WTC11 (cell line): ENCODE data around the gene IGFBPL1. TPM values are rescaled to one million over a fixed set of nuclear protein-coding genes. Genes with fewer than 3 reads are reported as not detected.

Experiments used
- ATAC-seq: fragments of 200-7000 bp; cut with Tn5 transposase; 2 replicates; pipeline ENCODE4 v1.10.0; 2021; ENCODE audit warnings: mild to moderate bottlenecking, moderate library complexity
- CTCF ChIA-PET: fragments of 300-600 bp; sonication (Branson Sonifier 250); formaldehyde crosslinking; loops from one replicate; lab custom pipeline; 2021; ENCODE audit warnings: antibody characterized with exemption; lab: Charles Lee
- POLR2A ChIA-PET: fragments of 350-600 bp; sonication (Branson Sonifier 250); formaldehyde crosslinking; loops from one replicate; lab custom pipeline; 2021; ENCODE audit warnings: antibody characterized with exemption; lab: Charles Lee
- DNase-seq: peaks from one replicate; pipeline ENCODE4 v3.0.0; 2021; ENCODE audit warnings: low spot score
- H3K27ac Mint-ChIP-seq: 2 replicates; pipeline ENCODE4 v1.8.0; 2021; ENCODE audit warnings: mixed read lengths
- H3K27me3 Mint-ChIP-seq: 2 replicates; pipeline ENCODE4 v1.8.0; 2021; ENCODE audit warnings: low read depth, mild to moderate bottlenecking, moderate library complexity, mixed read lengths
- H3K36me3 Mint-ChIP-seq: 2 replicates; pipeline ENCODE4 v1.8.0; 2021; ENCODE audit warnings: mixed read lengths
- H3K4me1 Mint-ChIP-seq: 2 replicates; pipeline ENCODE4 v1.8.0; 2022; ENCODE audit warnings: mixed read lengths
- H3K4me3 Mint-ChIP-seq: 2 replicates; pipeline ENCODE4 v1.8.0; 2021; ENCODE audit warnings: mild to moderate bottlenecking, moderate library complexity, mixed read lengths
- H3K9me3 Mint-ChIP-seq: 2 replicates; pipeline ENCODE4 v1.8.0; 2021; ENCODE audit warnings: mixed read lengths
- CREB1 ChIP-seq: sonication (generic); formaldehyde crosslinking; IDR thresholded peaks from 2 replicates; pipeline ENCODE4 v1.8.0; 2023; ENCODE audit warnings: mild to moderate bottlenecking, missing genetic modification reagents
- GABPB1 ChIP-seq: sonication (generic); formaldehyde crosslinking; IDR thresholded peaks from 2 replicates; pipeline ENCODE4 v1.8.1; 2023; ENCODE audit warnings: mild to moderate bottlenecking, missing genetic modification reagents
- GTF2I ChIP-seq: fragments of 250-450 bp; sonication (Bioruptor Pico); conservative IDR thresholded peaks from 2 replicates; pipeline ENCODE4 v1.4.0; 2021; ENCODE audit warnings: mild to moderate bottlenecking
- NR2C2 ChIP-seq: sonication (generic); formaldehyde crosslinking; IDR thresholded peaks from 2 replicates; pipeline ENCODE4 v1.8.0; 2022; ENCODE audit warnings: mild to moderate bottlenecking, missing genetic modification reagents
- TEAD1 ChIP-seq: sonication (generic); formaldehyde crosslinking; IDR thresholded peaks from 2 replicates; pipeline ENCODE4 v1.8.0; 2022; ENCODE audit warnings: mild to moderate bottlenecking, missing genetic modification reagents
- ZNF263 ChIP-seq: sonication (generic); formaldehyde crosslinking; IDR thresholded peaks from 2 replicates; pipeline ENCODE4 v1.8.1; 2022; ENCODE audit warnings: low read depth, mild to moderate bottlenecking, moderate library complexity, missing genetic modification reagents
- ZNF423 ChIP-seq: fragments of 250-450 bp; sonication (Bioruptor Pico); IDR thresholded peaks from 2 replicates; pipeline ENCODE4 v2.1.2; 2022; ENCODE audit warnings: mild to moderate bottlenecking, moderate library complexity
- total RNA-seq: library from RNA; stranded (reverse); gene quantifications from 3 replicates; pipeline ENCODE4 v1.2.3, GENCODE V29; 2021
- TF ChIP-seq, protein P1 (sequence below): sonication (generic); formaldehyde crosslinking; IDR thresholded peaks from 2 replicates; pipeline ENCODE4 v1.8.0; 2022; ENCODE audit warnings: mild to moderate bottlenecking, missing genetic modification reagents
- TF ChIP-seq, protein P2 (sequence below): fragments of 250-450 bp; sonication (Bioruptor Pico); IDR thresholded peaks from 2 replicates; pipeline ENCODE4 v1.9.0; 2021; ENCODE audit warnings: mild to moderate bottlenecking
- TF ChIP-seq, protein P3 (sequence below): fragments of 250-450 bp; sonication (Bioruptor Pico); conservative IDR thresholded peaks from 2 replicates; pipeline ENCODE4 v1.9.0; 2021; ENCODE audit warnings: mild to moderate bottlenecking
- TF ChIP-seq, protein P4 (sequence below): sonication (generic); formaldehyde crosslinking; IDR thresholded peaks from 2 replicates; pipeline ENCODE4 v1.8.1; 2023; ENCODE audit warnings: mild to moderate bottlenecking, missing genetic modification reagents, borderline replicate concordance

IGFBPL1 gene
- total RNA-seq, 1 experiment from 2014 or later = 36.7 TPM

DNA sequence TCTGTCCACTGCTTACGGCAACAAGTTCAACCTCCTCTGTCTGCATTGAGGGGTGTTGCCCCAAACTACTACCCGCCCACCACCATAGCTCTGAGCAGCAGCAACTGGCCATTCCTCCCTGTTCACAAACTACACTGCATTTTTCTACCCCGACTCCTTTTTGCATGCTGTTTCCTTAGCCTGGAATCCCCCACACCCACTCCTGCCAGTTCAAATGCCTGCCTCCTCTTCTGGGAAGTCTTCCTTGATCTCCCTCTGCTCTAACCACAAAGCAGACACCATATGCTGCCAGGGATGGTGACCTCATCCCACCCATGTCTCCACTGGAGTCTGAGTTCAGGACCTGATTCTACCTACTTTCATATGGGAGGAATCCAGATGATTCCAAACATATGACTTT is 18.5 kb downstream of the IGFBPL1 start:
- ATAC-seq (no peak), DNase-seq (no peak)
- H3K9me3 Mint-ChIP-seq = no peaks in the 10 kb centered on the region
- peaks cover 6% of the 10 kb centered on the region for H3K4me1 Mint-ChIP-seq
- no peaks in the 10 kb centered on the region for H3K27me3 Mint-ChIP-seq
- H3K4me3 Mint-ChIP-seq = no peak overlapping the region
- no peak overlapping the region for H3K27ac Mint-ChIP-seq
- CTCF ChIA-PET = interaction anchor here (1.0 kb wide), 1 partner anchor 11 kb away, joined by 4 read pairs; no protein-coding TSS in a partner anchor
- POLR2A ChIA-PET = no interaction called here
- no peak for TF ChIP-seq ZNF423
- TF ChIP-seq, protein P1, sequence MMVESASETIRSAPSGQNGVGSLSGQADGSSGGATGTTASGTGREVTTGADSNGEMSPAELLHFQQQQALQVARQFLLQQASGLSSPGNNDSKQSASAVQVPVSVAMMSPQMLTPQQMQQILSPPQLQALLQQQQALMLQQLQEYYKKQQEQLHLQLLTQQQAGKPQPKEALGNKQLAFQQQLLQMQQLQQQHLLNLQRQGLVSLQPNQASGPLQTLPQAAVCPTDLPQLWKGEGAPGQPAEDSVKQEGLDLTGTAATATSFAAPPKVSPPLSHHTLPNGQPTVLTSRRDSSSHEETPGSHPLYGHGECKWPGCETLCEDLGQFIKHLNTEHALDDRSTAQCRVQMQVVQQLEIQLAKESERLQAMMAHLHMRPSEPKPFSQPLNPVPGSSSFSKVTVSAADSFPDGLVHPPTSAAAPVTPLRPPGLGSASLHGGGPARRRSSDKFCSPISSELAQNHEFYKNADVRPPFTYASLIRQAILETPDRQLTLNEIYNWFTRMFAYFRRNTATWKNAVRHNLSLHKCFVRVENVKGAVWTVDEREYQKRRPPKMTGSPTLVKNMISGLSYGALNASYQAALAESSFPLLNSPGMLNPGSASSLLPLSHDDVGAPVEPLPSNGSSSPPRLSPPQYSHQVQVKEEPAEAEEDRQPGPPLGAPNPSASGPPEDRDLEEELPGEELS (CRISPR knock-in tag) = no peak
- no peak for TF ChIP-seq GABPB1 (CRISPR knock-in tag)
- TF ChIP-seq, protein P2, sequence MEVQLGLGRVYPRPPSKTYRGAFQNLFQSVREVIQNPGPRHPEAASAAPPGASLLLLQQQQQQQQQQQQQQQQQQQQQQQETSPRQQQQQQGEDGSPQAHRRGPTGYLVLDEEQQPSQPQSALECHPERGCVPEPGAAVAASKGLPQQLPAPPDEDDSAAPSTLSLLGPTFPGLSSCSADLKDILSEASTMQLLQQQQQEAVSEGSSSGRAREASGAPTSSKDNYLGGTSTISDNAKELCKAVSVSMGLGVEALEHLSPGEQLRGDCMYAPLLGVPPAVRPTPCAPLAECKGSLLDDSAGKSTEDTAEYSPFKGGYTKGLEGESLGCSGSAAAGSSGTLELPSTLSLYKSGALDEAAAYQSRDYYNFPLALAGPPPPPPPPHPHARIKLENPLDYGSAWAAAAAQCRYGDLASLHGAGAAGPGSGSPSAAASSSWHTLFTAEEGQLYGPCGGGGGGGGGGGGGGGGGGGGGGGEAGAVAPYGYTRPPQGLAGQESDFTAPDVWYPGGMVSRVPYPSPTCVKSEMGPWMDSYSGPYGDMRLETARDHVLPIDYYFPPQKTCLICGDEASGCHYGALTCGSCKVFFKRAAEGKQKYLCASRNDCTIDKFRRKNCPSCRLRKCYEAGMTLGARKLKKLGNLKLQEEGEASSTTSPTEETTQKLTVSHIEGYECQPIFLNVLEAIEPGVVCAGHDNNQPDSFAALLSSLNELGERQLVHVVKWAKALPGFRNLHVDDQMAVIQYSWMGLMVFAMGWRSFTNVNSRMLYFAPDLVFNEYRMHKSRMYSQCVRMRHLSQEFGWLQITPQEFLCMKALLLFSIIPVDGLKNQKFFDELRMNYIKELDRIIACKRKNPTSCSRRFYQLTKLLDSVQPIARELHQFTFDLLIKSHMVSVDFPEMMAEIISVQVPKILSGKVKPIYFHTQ (CRISPR knock-in tag) = no peak
- TF ChIP-seq, protein P3, sequence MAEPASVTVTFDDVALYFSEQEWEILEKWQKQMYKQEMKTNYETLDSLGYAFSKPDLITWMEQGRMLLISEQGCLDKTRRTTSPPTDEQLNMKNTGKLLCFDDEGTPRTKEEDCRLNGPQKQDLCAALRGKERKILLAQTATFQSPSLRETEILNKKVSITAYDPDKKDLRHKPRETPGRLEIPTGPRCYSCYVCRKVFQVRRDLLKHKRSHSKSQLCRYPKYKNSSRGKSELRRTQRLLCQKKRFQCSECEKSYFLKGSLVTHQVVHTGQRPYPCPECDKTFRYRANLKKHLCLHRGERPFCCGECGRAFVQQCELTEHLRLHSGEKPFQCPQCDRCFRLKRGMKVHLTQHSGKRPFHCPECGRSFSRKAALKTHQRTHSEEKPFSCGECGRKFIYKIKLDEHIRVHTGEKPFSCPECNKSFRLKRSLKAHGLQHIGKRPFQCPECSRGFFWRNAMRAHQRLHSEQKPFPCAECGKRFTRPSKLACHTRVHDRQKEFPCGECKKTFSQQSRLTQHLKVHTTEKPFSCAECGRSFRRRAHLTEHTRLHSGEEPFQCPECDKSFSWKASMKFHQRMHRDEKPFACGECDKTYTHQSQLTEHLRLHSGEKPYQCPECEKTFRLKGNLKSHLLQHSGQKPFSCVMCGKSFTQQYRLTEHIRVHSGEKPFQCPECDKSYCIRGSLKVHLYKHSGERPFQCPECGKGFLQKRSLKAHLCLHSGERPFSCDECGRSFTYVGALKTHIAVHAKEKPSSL = no peak
- no peak for TF ChIP-seq CREB1 (CRISPR knock-in tag)
- no peak for TF ChIP-seq NR2C2 (CRISPR knock-in tag)
- H3K36me3 Mint-ChIP-seq = peaks cover 3% of the 10 kb centered on the region; the same call in 1 of the 2 replicates

DNA sequence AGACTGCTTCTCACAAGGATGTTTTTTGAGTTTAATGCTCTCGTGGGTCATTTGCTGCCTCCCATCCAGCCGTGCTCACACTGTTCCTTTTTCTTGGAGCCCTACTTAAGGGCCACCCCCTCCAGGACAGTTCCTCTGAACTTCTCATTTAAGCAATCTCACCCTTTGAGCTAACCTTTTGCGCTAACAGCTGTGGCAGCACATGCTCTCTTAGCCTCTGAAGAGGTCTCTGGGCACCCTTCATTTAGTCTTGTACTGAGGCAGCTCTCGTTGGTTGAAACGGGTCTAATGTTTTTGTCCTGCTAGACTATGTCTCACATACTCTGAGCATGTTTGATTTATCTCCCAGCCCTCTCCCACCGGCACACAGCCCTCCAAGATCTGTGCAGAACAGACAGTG is 19.9 kb downstream of the IGFBPL1 start:
- POLR2A ChIA-PET = no interaction called here
- no peak for ATAC-seq

More for the DNA sequence above, 19.9 kb downstream of the IGFBPL1 start:
- no peak overlapping the region for H3K4me3 Mint-ChIP-seq
- DNase-seq = no peak
- TF ChIP-seq GTF2I (CRISPR knock-in tag) (no peak), TEAD1 (CRISPR knock-in tag) (no peak), ZNF263 (CRISPR knock-in tag) (no peak)
- TF ChIP-seq, protein P4, sequence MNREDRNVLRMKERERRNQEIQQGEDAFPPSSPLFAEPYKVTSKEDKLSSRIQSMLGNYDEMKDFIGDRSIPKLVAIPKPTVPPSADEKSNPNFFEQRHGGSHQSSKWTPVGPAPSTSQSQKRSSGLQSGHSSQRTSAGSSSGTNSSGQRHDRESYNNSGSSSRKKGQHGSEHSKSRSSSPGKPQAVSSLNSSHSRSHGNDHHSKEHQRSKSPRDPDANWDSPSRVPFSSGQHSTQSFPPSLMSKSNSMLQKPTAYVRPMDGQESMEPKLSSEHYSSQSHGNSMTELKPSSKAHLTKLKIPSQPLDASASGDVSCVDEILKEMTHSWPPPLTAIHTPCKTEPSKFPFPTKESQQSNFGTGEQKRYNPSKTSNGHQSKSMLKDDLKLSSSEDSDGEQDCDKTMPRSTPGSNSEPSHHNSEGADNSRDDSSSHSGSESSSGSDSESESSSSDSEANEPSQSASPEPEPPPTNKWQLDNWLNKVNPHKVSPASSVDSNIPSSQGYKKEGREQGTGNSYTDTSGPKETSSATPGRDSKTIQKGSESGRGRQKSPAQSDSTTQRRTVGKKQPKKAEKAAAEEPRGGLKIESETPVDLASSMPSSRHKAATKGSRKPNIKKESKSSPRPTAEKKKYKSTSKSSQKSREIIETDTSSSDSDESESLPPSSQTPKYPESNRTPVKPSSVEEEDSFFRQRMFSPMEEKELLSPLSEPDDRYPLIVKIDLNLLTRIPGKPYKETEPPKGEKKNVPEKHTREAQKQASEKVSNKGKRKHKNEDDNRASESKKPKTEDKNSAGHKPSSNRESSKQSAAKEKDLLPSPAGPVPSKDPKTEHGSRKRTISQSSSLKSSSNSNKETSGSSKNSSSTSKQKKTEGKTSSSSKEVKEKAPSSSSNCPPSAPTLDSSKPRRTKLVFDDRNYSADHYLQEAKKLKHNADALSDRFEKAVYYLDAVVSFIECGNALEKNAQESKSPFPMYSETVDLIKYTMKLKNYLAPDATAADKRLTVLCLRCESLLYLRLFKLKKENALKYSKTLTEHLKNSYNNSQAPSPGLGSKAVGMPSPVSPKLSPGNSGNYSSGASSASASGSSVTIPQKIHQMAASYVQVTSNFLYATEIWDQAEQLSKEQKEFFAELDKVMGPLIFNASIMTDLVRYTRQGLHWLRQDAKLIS (CRISPR knock-in tag) = no peak
- CTCF ChIA-PET = interaction anchor here (1.4 kb wide), 1 partner anchor 13 kb away, joined by 7 read pairs; no protein-coding TSS in a partner anchor
- H3K27me3 Mint-ChIP-seq = no peaks in the 10 kb centered on the region
- no peaks in the 10 kb centered on the region for H3K9me3 Mint-ChIP-seq
- H3K36me3 Mint-ChIP-seq = peaks cover 2% of the 10 kb centered on the region
- no peak overlapping the region; the same call in 1 of the 2 replicates for H3K27ac Mint-ChIP-seq
- H3K4me1 Mint-ChIP-seq = peaks cover 8% of the 10 kb centered on the region
